WTC11 (cell line): ENCODE data around the gene FGD6. TPM values are rescaled to one million over a fixed set of nuclear protein-coding genes. Genes with fewer than 3 reads are reported as not detected.

Source experiments
- ARID4B ChIP-seq: sonication (generic); formaldehyde crosslinking; IDR thresholded peaks from 2 replicates; pipeline ENCODE4 v1.8.0; 2023; ENCODE audit warnings: missing genetic modification reagents, mild to moderate bottlenecking, borderline replicate concordance
- CREM ChIP-seq: sonication (generic); formaldehyde crosslinking; IDR thresholded peaks from 2 replicates; pipeline ENCODE4 v1.8.1; 2022; ENCODE audit warnings: mild to moderate bottlenecking, missing genetic modification reagents, moderate library complexity
- E2F4 ChIP-seq: sonication (generic); formaldehyde crosslinking; IDR thresholded peaks from 2 replicates; pipeline ENCODE4 v1.8.1; 2022; ENCODE audit warnings: low read depth, mild to moderate bottlenecking, moderate library complexity, missing genetic modification reagents, borderline replicate concordance
- ESRRA ChIP-seq: sonication (generic); formaldehyde crosslinking; IDR thresholded peaks from 2 replicates; pipeline ENCODE4 v1.8.1; 2022; ENCODE audit warnings: mild to moderate bottlenecking, missing genetic modification reagents, borderline replicate concordance
- ETV6 ChIP-seq: sonication (generic); formaldehyde crosslinking; IDR thresholded peaks from 2 replicates; pipeline ENCODE4 v1.8.1; 2022; ENCODE audit warnings: mild to moderate bottlenecking, missing genetic modification reagents
- FOXP1 ChIP-seq: sonication (generic); formaldehyde crosslinking; IDR thresholded peaks from 2 replicates; pipeline ENCODE4 v1.8.0; 2022; ENCODE audit warnings: missing genetic modification reagents, mild to moderate bottlenecking, moderate library complexity, borderline replicate concordance
- NR2C2 ChIP-seq: sonication (generic); formaldehyde crosslinking; IDR thresholded peaks from 2 replicates; pipeline ENCODE4 v1.8.0; 2022; ENCODE audit warnings: mild to moderate bottlenecking, missing genetic modification reagents
- TEAD1 ChIP-seq: sonication (generic); formaldehyde crosslinking; IDR thresholded peaks from 2 replicates; pipeline ENCODE4 v1.8.0; 2022; ENCODE audit warnings: mild to moderate bottlenecking, missing genetic modification reagents
- USF2 ChIP-seq: sonication (generic); formaldehyde crosslinking; IDR thresholded peaks from 2 replicates; pipeline ENCODE4 v1.8.1; 2023; ENCODE audit warnings: mild to moderate bottlenecking, missing genetic modification reagents, moderate library complexity
- ZBTB43 ChIP-seq: sonication (generic); formaldehyde crosslinking; IDR thresholded peaks from 2 replicates; pipeline ENCODE4 v1.8.1; 2023; ENCODE audit warnings: mild to moderate bottlenecking, missing genetic modification reagents
- ZNF138 ChIP-seq: sonication (generic); formaldehyde crosslinking; conservative IDR thresholded peaks from 2 replicates; pipeline ENCODE4 v1.8.1; 2022; ENCODE audit warnings: mild to moderate bottlenecking, moderate library complexity, missing genetic modification reagents
- ZNF416 ChIP-seq: fragments of 250-450 bp; sonication (Bioruptor Pico); IDR thresholded peaks from 2 replicates; pipeline ENCODE4 v1.9.0; 2021; ENCODE audit warnings: mild to moderate bottlenecking, inconsistent platforms
- ZNF425 ChIP-seq: fragments of 250-450 bp; sonication (Bioruptor Pico); conservative IDR thresholded peaks from 2 replicates; pipeline ENCODE4 v1.9.0; 2021; ENCODE audit warnings: mild to moderate bottlenecking
- ZNF532 ChIP-seq: fragments of 250-450 bp; sonication (Bioruptor Pico); IDR thresholded peaks from 2 replicates; pipeline ENCODE4 v1.9.0; 2021; ENCODE audit warnings: mild to moderate bottlenecking, borderline replicate concordance
- total RNA-seq: library from RNA; stranded (reverse); gene quantifications from 3 replicates; pipeline ENCODE4 v1.2.3, GENCODE V29; 2021

FGD6 gene
- total RNA-seq, 1 experiment from 2014 or later = 28.2 TPM

- TF ChIP-seq ARID4B = peak; percentile 43; the same call in 1 of the 2 replicates
- 0 out of 2 replicates have a peak, but pooled peaks have one; percentile 34 for TF ChIP-seq ZNF416 (CRISPR knock-in tag)
- 0 out of 2 replicates have a peak, but pooled peaks have one; percentile 4 for TF ChIP-seq CREM
- TF ChIP-seq USF2 (CRISPR knock-in tag) = no peak
- TF ChIP-seq ETV6 (CRISPR knock-in tag) = 0 out of 2 replicates have a peak, but pooled peaks have one; percentile 71
- TF ChIP-seq ZNF532 (CRISPR knock-in tag) = no peak
- no peak for TF ChIP-seq ZNF138 (CRISPR knock-in tag)
- TF ChIP-seq TEAD1 = peak; percentile 69; the same call in 1 of the 2 replicates
- no peak for TF ChIP-seq FOXP1 (CRISPR knock-in tag)
- TF ChIP-seq ZBTB43 = no peak
- TF ChIP-seq ZNF425 (CRISPR knock-in tag) = no peak
- no peak for TF ChIP-seq E2F4
- 0 out of 2 replicates have a peak, but pooled peaks have one; percentile 16 for TF ChIP-seq ESRRA
- 0 out of 2 replicates have a peak, but pooled peaks have one; percentile 24 for TF ChIP-seq NR2C2 (CRISPR knock-in tag)
Measured at GRCh38 chr12:95216711-95217376, 423 bp downstream of the FGD6 start (continued).
